Caki2 (cell line): ENCODE data around the gene PI4K2A. TPM values are rescaled to one million over a fixed set of nuclear protein-coding genes. Genes with fewer than 3 reads are reported as not detected.
"Not testable (repeated sequence)": the region's sequence is repeated elsewhere in the genome, so short reads cannot be mapped to it uniquely, and the experiment has no call there.

Experiments
- DNase-seq: peaks from one replicate; pipeline ENCODE4 v3.0.0-alpha.2; 2015; ENCODE audit warnings: low read depth
- in situ Hi-C: cut with HindIII; loops from 2 replicates; pipeline ENCODE4 v1.10.0; 2016; ENCODE audit warnings: low sequenced_read_pairs, low pct_unique_long_range_greater_than_20kb, mixed read lengths
- total RNA-seq: library from RNA; depleted of rRNA; stranded (reverse); fragments of >200 nt; shearing (Covaris generic); gene quantifications from 2 replicates; pipeline ENCODE4 v1.2.3, GENCODE V29; 2014; ENCODE audit warnings: low replicate concordance

The PI4K2A gene
- total RNA-seq, 1 experiment from 2014 or later, result 12.7 TPM

GRCh38 chr10:97687785-97688781, 47.6 kb downstream of the PI4K2A start:
- in situ Hi-C loops, result no loop called here
- peak; percentile 66 for DNase-seq

GRCh38 chr10:97689559-97690020, 49.1 kb downstream of the PI4K2A start:
- DNase-seq, result peak; percentile 95
- in situ Hi-C loops, result no loop called here

DNA sequence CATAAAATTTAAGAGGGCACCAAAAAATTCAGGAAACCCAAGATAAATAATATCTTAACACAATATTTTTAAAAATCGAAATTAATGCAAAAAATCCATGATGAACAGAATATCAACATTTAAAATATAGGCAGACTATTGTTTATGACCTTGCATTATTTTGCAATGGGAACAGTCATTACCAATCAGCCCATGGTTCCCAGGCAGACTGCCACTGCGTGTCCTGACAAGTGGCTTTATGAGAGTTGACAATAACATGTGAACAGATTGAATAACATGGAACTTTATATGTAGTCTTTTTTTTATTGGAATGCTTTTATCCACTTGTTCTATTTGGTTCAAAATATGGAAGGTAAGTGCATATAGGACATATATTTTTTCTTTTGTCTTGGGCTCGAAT, 49.7 kb downstream of the PI4K2A start:
- DNase-seq, result no peak
- in situ Hi-C loops, result no loop called here

DNA sequence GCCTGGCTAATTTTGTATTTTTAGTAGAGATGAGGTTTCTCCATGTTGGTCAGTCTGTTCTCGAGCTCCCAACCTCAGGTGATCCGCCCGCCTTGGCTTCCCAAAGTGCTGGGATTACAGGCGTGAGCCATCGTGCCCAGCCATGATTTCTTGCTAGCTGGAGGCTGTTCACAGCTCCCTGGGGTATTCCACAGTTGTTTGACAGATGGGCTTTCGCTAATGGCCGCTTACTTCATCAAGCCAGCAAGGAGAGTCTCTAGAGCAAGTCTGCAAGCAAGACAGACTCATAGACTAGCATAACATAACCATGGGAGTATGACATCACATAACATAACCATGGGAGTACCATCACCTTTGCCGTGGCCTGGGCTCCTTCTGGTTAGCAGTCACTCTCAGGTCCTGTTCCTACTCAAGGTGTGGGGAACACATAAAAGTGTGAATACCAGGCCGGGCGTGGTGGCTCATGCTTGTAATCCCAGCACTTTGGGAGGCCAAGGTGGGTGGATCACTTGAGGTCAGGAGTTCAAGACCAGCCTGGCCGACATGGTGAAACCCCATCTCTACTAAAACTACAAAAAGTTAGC, 57.7 kb downstream of the PI4K2A start:
- in situ Hi-C loops, DNase-seq: not testable (repeated sequence)

GRCh38 chr10:97701438-97702069, 61.1 kb downstream of the PI4K2A start:
- DNase-seq, result peak; percentile 68

GRCh38 chr10:97703398-97704067, 63.1 kb downstream of the PI4K2A start:
- in situ Hi-C loops, result no loop called here
- DNase-seq, result no peak

More at GRCh38 chr10:97701438-97702069, 61.1 kb downstream of the PI4K2A start:
- in situ Hi-C loops, result no loop called here

DNA sequence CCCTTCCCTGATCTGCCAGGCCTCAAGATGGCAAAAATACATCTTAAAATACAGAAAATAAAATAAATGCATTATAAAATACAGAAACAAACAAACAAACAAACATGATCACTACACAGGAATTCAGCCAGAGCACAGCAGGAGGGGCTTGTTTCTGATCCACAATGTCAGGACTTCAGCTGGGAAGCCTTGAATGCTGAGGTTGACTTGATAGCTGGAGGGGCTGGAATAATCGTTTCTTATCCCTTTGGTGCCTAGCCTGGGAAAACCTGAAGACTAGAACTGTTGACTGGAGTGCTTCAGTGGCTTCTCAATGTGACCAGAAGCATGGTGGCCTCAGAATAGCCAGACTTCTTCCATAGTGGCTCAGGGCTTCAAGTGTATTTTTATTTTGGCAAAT, 63.9 kb downstream of the PI4K2A start:
- no peak for DNase-seq
- in situ Hi-C loops, result no loop called here

- DNase-seq, result no peak
These were observed 64.7 kb downstream of the PI4K2A start for GRCh38 chr10:97705006-97705670.

DNA sequence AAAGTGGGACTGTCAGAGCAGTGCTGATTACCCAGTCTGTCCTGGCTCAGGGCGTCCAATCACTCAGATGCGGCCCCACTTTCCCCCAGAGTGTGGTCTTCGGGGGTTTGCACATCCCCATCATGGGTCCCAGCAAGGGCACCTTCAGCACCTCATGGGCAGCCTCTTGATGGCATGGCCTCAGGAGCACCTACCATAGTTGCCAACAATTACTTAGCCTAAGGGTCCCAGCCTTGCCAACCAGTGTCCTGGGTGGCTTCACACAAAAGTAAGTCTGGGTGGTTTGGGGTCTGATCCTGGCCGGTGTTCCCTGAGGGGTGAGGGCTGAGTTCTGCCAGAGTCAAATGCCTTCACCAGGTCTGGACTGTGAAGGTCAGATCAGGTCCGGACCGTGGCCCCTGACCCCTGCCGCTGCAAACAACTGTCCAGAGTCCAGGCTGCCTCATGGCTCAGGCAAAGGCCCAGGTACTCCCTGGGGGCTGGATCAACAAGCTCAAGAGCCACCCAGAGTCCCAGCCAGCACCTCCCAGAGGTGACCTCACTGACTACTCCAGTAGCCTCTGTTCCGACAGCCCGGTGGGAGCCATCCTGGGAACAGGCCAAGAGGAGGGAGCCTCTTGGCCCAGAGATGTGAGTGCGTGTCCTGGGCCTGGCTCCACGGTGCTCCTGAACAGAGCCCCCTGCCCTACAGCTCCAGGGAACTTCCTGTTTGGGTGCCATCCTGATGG, 66.8 kb downstream of the PI4K2A start:
- in situ Hi-C loops, result no loop called here
- DNase-seq, result no peak

More at GRCh38 chr10:97705006-97705670, 64.7 kb downstream of the PI4K2A start:
- in situ Hi-C loops, result no loop called here

DNA sequence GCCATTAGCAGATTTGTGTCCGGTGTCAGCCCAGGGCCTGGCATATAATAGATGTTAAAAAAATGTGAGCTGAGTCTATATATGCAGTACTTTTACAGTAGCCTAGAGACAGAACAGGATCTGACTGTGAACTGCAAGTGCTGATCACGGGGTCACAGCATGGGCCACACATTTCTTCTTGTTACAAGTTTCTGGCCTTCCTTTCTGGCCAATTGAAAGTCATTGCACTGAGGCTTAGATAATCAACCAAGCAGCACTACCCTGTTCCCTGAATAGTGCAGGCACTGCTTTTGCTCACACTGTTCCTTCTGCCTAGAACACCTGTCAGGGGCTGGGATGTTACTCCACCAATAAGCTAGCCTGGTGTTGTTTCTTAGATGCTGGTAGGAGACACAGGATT, 67.7 kb downstream of the PI4K2A start:
- in situ Hi-C loops, result no loop called here
- DNase-seq, result no peak

GRCh38 chr10:97708976-97709946, 68.8 kb downstream of the PI4K2A start:
- in situ Hi-C loops, result no loop called here
- DNase-seq, result peak; percentile 50

- no peak for DNase-seq
- in situ Hi-C loops, result no loop called here
These were observed 71.4 kb downstream of the PI4K2A start for GRCh38 chr10:97711640-97712572.

- DNase-seq, result peak; percentile 80
These were observed 72.9 kb downstream of the PI4K2A start, which contains the start of gene MARVELD1 for GRCh38 chr10:97713339-97713825. Gene MARVELD1, plus strand, starts transcription at chr10:97713730. Its CDS starts 147 bp downstream, at chr10:97713877.

DNA sequence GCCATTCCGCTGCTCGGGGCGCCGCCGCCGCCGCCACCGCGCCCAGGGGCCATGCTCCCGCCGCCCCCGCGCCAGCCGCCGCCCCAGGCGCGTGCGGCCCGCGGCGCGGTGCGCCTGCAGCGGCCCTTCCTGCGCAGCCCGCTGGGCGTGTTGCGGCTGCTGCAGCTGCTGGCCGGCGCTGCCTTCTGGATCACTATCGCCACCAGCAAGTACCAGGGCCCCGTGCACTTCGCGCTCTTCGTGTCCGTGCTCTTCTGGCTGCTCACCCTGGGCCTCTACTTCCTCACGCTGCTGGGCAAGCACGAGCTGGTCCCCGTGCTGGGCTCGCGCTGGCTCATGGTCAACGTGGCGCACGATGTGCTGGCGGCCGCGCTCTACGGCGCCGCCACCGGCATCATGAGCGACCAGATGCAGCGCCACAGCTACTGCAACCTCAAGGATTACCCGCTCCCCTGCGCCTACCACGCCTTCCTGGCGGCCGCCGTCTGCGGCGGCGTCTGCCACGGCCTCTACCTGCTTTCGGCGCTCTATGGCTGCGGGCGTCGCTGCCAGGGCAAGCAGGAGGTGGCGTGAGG, 73.4 kb downstream of the PI4K2A start:
- in situ Hi-C loops, result no loop called here
- peak; percentile 80 for DNase-seq

More at GRCh38 chr10:97713339-97713825, 72.9 kb downstream of the PI4K2A start, which contains the start of gene MARVELD1:
- in situ Hi-C loops, result no loop called here
